Cardiac fibroblast (primary cell): ENCODE measurements around the gene CCSER1.

Source experiments
- DNase-seq, 2 donors: peaks; one replicate each; pipeline versions ENCODE4 v3.0.0 to v3.0.0-alpha.2; 2010; ENCODE audit warnings: low read depth in 2 of 2
- H3K4me3 ChIP-seq, 2 donors: replicated peaks in 1 of 2; 1 replicate in 1 of 2; 2 replicates in 1 of 2; pipeline ENCODE4 v1.5.1; 2011; ENCODE audit warnings: low read depth in 2 of 2, low read length in 2 of 2, mild to moderate bottlenecking in 2 of 2, moderate library complexity in 1 of 2
- CTCF ChIP-seq: IDR thresholded peaks from one replicate; pipeline ENCODE4 v1.5.1; 2011; ENCODE audit warnings: low read depth, mild to moderate bottlenecking, low read length, inconsistent platforms

The CCSER1 gene

GRCh38 chr4:90798948-90799347, 671.8 kb downstream of the CCSER1 start:
- DNase-seq: no peak
- H3K4me3 ChIP-seq: no peak overlapping the region
- TF ChIP-seq CTCF: no peak

DNA sequence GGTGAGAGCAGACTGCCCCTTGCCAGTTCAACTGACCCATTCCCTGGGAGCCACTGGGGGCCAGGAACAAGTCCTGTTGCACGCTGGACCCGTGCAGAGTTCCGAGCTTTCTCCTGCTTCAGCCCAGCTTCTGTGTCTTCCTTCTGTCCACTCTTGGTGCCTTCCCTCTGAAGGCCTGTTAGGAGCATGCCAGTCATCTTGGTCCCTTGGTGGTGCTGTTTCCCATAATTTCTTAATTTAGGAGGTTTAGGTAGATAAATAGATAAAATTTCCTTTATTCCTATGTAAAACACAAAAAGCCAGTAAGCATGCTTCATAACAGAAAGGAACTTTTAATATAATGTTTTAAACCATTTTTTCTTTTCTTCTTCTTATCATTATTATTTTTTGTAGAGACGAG, 672.7 kb downstream of the CCSER1 start:
- H3K4me3 ChIP-seq: no peak overlapping the region
- no peak for TF ChIP-seq CTCF
- DNase-seq: no peak

DNA sequence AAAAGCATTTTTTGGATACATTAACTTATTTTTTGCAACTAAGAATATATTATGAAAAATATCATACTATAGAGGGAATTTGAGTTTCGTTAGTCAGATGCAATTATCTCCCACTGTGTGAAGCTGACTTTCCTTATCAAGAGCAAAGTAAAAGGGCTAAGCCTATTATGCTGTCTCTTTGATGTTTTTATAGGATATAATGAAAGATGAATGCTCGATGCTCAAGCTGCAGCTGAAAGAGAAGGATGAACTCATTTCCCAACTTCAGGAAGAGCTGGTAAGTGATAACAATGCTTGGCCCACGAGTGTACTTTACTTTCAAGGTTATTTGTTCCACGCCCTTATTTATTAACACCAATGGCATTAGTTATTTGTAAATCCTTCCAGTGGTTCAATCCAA, 688.4 kb downstream of the CCSER1 start:
- no peak overlapping the region for H3K4me3 ChIP-seq
- DNase-seq: no peak
- no peak for TF ChIP-seq CTCF

GRCh38 chr4:90816754-90817153, 689.6 kb downstream of the CCSER1 start:
- TF ChIP-seq CTCF: no peak
- no peak for DNase-seq
- H3K4me3 ChIP-seq: no peak overlapping the region

- TF ChIP-seq CTCF: no peak
- no peak for DNase-seq
- no peak overlapping the region for H3K4me3 ChIP-seq
Observed at GRCh38 chr4:90824266-90825150, 697.3 kb downstream of the CCSER1 start.

- DNase-seq: no peak
- H3K4me3 ChIP-seq: no peak overlapping the region
- no peak for TF ChIP-seq CTCF
Observed at GRCh38 chr4:90825849-90826248, 698.7 kb downstream of the CCSER1 start.
